IPS-NIHi11 (cell line): Measurements from ENCODE around the gene XKRX.

Experiments
- DNase-seq: peaks from one replicate; pipeline ENCODE4 v3.0.0; 2012; ENCODE audit warnings: mixed read lengths, low spot score

XKRX gene

DNA sequence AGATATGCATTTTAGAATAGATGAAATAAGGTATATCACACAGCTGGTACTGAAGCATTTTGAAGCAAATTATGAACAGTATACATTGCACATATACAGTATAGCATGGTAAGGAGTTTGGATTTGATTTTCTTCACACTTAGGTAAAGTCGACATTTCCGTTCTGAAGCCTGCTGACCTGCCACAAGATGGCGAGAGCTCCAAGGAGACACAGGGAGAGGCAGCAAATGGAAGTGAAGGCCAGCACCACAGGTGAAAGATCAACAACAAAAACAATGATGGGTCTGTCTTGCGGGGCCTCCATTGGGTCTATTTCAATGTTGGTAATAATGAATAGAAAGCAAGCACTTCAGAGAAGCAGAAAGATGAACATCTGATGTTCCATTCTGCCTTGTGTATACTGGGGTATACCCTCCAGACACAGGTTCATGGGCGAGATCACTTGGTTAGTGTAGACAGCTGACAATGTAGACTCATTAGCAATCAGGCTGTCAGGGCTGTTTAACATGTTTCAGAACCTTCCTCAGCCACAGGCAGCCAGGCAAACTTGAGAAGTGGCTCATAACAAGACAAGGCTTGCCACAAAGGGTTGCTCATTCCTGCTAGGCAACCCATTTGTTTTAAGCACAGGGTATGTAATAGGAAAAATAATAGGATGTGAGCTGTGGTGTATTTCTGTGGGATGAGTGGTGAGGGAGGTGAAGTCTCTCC lies 33.2 kb downstream of the XKRX start:
- peak; percentile 34 for DNase-seq

DNA sequence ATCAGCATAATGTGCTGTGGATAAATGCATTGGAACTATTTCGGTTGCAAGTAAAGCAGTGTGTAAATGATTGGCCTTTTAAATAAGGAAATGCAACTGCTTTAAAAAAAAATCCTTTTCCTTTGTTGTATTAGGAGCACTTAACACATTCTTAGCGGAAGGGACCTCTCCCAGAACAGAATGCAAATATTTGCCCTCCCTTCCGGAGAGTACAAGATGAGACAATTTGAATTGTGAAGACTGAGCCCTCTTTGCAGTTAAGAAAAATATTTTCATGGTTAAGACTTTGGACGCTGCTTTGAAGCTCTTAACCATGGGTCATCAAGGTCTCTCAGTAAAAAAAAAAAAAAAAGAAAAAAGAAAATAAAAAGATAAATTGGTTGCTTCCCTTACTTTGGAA lies 45.1 kb downstream of the XKRX start:
- no peak for DNase-seq

DNA sequence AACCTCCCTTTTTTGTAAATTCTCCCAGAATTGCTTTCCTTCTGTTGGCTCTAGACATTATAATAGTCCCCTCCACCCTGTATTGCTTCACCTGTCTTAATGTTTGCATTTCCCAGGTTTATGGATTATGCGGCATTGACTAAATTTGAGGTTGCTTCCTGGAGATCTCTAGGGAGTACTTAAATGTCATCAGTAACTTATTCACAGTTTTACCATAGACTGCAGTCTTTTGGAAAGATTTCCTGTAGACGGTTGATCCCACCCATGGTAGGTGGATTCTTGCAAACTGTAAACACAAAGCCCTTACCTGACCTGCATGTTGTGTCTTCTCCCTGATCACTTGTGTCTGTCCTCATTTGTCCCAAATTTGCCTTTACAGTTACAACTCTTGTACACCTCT lies 48.3 kb downstream of the XKRX start:
- DNase-seq, result no peak

DNA sequence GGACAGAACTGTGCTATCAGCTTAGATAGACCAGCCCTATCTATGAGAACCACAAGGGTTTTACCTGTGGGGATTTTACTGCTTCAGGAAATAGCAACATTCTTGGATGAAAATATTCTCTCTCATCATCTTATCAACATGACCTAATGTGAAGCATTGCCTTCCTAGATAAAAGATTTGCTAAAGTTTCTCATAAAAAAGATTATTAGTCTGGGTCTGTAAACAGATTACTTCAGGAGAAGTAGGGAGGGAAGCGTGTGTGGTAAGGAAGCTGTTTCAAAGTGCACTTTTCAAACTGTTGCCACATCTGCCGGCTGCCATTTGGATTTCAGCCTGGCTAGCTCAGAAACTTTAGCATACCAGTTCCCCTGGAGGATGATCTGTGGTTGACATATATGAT lies 54.4 kb downstream of the XKRX start, which contains the start of gene NOX1:
Gene NOX1 (minus strand): TSS at position 35 of the 400 bp plus-strand sequence. CDS start 220 bp downstream, outside the sequence.
- DNase-seq, result no peak

DNA sequence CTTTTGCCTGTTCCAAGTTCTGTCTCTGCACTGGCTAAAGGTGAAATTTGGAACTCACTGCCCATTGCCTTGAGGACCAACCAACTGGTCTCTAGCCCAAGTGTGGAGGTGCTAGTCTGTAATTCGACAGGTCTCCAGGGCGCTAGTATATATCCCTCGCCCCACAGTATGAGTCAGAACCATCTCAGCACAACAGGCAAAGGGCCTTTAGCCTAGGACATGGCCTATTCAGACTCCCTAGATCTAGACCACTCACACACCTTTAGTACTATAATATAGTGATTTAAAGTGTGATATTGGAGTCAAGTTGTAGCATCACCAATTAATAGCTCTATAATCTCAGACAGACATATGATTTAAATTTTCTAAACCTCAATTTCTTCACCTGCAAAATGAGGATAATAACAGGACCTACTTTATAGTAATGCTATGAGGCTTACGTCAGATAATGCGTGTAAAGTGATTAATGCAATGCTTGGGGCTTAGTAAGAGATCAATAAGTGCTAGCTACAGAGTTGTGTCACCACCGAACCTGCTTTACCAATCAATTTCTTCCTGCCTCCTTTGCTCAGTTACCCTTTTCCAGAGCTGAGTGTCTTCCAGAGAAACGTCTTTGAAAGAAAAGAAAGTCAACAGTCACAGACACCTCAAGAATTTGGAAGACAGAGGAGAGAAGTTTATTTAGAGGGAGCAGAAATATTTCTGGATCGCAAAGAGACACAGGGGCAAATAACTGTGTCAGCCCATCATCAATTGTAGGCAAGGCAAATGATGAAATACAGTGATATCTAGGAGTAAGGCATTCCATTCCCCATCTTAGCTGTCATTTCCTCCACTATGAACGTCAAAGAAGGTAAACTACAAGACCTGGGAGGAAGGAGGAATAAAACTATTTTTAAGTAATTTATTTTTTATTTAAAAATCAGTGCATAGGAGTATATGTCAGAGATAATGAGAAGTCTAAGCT lies 56.8 kb downstream of the XKRX start:
- no peak for DNase-seq

DNA sequence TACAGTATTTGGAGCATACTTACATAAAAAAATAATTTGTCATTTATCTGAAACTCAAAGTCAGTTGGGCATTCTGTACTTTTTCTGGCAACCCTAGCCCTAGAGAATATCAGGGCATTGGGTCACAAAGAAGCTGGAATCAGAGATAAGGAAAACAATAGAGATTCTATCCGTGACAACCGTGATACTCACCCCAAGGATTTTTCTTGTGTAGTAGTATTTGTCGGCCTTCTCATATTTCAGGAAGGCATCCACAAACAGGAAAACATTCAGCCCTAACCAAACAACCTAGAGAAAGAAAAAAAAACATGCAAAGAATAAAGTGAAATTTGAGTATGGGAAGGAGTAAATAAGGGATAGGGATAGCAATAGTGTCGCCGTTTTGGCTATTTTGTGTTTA lies 58.2 kb downstream of the XKRX start:
- DNase-seq, result no peak

DNA sequence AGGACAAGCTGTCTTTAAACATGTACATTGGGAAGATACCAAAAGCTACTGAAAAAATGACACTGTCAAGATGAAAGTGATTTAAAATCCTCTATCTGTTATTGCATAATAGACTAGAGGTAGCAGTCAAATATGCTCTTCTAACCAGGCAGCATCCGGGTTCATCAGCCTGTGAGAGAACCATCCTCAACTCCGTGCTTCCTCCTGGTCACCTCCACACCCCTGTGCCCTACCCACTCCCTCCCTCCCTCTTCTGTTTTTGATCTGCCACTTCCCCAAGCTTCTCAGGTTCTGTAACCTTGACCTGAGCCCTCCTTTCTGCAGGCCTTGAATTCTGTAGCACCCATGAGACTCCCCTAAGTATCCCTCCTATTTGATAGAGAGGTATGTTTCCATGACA lies 60.4 kb downstream of the XKRX start:
- DNase-seq, result no peak

DNA sequence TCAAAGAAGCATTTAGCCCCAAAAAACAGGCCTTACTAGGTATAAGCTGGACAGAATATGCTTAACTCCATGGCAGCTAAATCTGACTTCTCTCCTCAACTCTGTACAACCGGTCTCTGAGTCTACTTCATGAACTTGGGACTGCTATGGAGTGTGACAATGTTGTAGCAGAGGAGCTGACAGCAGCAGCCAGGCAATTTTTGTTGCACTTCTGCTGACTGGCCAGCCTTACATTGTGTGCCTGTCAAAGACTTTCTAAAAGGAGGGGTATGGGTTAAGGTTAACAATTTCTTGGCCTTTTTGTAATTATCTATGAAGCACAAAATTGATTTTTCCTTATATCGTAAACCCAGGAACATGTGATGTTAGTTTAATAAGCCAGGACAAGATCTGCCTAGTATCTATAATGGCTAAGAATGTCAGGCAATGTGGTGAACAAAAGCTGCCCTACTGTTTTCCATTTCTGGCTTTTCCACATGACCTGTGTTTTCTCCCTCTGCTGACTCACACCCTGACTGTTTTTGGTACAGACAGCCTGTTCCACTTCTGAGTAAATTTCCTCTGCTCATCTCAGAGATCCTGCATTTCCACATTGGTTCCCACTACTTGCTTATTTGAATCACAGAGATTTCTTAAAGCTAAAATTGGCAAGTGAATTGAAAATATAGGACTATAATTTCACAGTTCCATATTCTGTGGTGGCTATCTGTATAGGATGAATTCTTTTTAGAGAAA lies 63.9 kb downstream of the XKRX start:
- DNase-seq, result no peak
